Lower lobe of right lung (tissue), 2 donors: ENCODE data around the gene TBCA. TPM values are rescaled to one million over a fixed set of nuclear protein-coding genes. Genes with fewer than 3 reads are reported as not detected.
A peak's percentile ranks its signal among the peaks of the same experiment; 100 is the strongest.

Experiments used
- ATAC-seq, 2 donors: fragments of 200-7000 bp; cut with Tn5 transposase; one replicate each; pipeline ENCODE4 v1.9.1; 2020 to 2022; ENCODE audit warnings: mild to moderate bottlenecking in 2 of 2, moderate library complexity in 2 of 2
- DNase-seq: peaks from one replicate; pipeline ENCODE4 v3.0.0-alpha.2; 2020
- H3K27ac ChIP-seq: fragments of 200-600 bp; one replicate; pipeline ENCODE4 v1.8.0; 2022
- H3K27me3 ChIP-seq: fragments of 200-600 bp; one replicate; pipeline ENCODE4 v1.8.0; 2022; ENCODE audit warnings: low read depth
- H3K36me3 ChIP-seq: fragments of 200-600 bp; one replicate; pipeline ENCODE4 v1.8.0; 2022; ENCODE audit warnings: mild to moderate bottlenecking
- H3K4me1 ChIP-seq: fragments of 200-600 bp; one replicate; pipeline ENCODE4 v1.8.0; 2022
- H3K4me3 ChIP-seq: fragments of 200-600 bp; one replicate; pipeline ENCODE4 v1.8.0; 2022; ENCODE audit warnings: mild to moderate bottlenecking
- H3K9me3 ChIP-seq: fragments of 200-600 bp; one replicate; pipeline ENCODE4 v1.8.0; 2022
- CTCF ChIP-seq: fragments of 200-600 bp; IDR thresholded peaks from one replicate; pipeline ENCODE4 v1.8.0; 2022; ENCODE audit warnings: antibody characterized with exemption, mild to moderate bottlenecking
- intact Hi-C: fragments of 100-400 bp; cut with DNase I; formaldehyde crosslinking; loops from one replicate; pipeline ENCODE4 v1.11.0; 2022
- long read RNA-seq: library from polyadenylated mRNA; unstranded; transcript quantifications from one replicate; pipeline ENCODE4 v2.0.0, GENCODE V29; 2021
- total RNA-seq: library from RNA; stranded (reverse); fragmentation: NEBNext Ultra II Directional; extraction: Animal tissue kit (Norgen Biotek cat#: 25700); gene quantifications from one replicate; pipeline ENCODE4 v1.2.1, GENCODE V29; 2021
- donor health status: DM: no; HTN: yes; CAD: no; lungs with severe emphysema.

Gene TBCA, protein sequence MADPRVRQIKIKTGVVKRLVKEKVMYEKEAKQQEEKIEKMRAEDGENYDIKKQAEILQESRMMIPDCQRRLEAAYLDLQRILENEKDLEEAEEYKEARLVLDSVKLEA
- 117 TPM for total RNA-seq
- long read RNA-seq, transcript TBCA-202 (4 exons, 683 nt), result major isoform, 32 of 48 reads
- long read RNA-seq, partial matches to known transcripts, result 1 of 48 reads
- long read RNA-seq, other reads (novel, unspliced or antisense), result 12 of 48 reads

DNA sequence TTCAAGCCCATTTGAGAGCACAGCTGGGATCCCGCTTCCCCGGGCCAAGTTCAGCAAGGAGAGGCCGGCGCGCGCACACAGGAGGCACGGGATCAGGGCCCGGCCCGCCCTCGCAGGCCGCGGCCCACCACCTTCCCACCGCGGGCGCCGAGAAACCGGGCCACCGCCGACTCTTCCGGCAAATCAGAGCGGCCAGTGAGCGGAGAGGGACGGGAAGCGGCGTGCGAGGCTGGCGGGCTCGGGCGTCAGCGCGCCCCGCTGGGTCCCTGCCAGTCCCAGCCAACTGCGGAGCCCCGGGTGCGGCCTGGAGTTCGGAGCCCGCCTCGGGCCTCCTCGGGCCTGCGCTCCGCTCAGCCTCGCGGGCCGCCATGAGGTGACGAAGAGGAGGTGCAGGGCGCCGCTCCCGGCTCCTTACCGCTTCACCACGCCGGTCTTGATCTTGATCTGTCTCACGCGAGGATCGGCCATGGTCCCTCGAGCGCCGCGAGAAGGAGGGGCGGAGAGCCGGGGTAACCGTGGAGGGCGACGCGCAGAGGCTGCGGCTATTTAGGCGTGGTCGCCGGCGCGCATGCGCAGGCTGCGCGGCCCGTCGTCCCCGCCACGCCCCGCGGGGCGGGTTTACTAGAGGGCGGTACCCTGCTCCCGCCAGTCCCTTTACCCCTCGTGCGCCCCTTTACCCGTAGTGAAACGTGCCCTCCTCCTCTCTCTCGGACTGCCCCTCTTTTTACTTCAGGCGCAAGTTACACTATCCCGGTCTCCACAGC, at the start of gene TBCA:
TSS of gene TBCA (minus strand) at position 550 of the 764 bp plus-strand sequence. CDS start at position 468, 82 bp downstream.
- peak within 1 kb of the TSS; percentile 80 for H3K4me3 ChIP-seq
- intact Hi-C loops, result no loop called here
- no peaks in the 10 kb centered on the region for H3K36me3 ChIP-seq
- peak within 1 kb of the TSS; percentile 98 for H3K27ac ChIP-seq
- ATAC-seq (peak; percentile 98 to 99), DNase-seq (peak; percentile 92)
- no peaks in the 10 kb centered on the region for H3K27me3 ChIP-seq
- H3K9me3 ChIP-seq, result no peaks in the 10 kb centered on the region
- peak; percentile 44 for TF ChIP-seq CTCF
- H3K4me1 ChIP-seq, result peaks cover 31% of the 10 kb centered on the region

DNA sequence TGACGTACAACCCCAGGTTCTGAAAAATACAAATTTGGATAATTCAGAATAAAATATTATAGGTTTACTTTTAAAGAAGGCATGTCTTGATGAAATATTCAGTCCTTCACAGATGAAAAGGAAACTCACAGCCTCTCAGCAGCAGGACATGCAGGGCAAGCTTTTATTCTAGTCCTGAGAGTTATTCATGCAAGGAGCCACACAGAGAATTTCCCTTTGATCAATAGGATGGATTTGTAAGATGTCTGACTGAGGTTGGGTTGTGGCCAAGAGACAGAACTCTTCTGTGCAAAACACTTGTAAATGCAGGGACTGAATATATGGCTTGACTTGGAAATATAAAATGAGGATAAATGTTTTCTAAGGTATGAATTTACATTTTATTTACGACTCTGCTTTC, 48.8 kb upstream of the TBCA start:
- no peak for ATAC-seq
- H3K4me3 ChIP-seq, result no peak overlapping the region
- no peak for DNase-seq
- H3K27ac ChIP-seq, result no peak overlapping the region
- no peaks in the 10 kb centered on the region for H3K4me1 ChIP-seq
- intact Hi-C loops, result no loop called here
- no peaks in the 10 kb centered on the region for H3K36me3 ChIP-seq
- H3K9me3 ChIP-seq, result no peaks in the 10 kb centered on the region
- peaks cover 15% of the 10 kb centered on the region for H3K27me3 ChIP-seq
- no peak for TF ChIP-seq CTCF

GRCh38 chr5:77816686-77817085, 40.5 kb upstream of the TBCA start:
- no peaks in the 10 kb centered on the region for H3K36me3 ChIP-seq
- no peaks in the 10 kb centered on the region for H3K9me3 ChIP-seq
- H3K27ac ChIP-seq, result no peak overlapping the region
- ATAC-seq, result no peak
- H3K27me3 ChIP-seq, result no peaks in the 10 kb centered on the region
- no peak for TF ChIP-seq CTCF
- intact Hi-C loops, result no loop called here
- DNase-seq, result no peak
- no peak overlapping the region for H3K4me3 ChIP-seq
- H3K4me1 ChIP-seq, result no peaks in the 10 kb centered on the region

DNA sequence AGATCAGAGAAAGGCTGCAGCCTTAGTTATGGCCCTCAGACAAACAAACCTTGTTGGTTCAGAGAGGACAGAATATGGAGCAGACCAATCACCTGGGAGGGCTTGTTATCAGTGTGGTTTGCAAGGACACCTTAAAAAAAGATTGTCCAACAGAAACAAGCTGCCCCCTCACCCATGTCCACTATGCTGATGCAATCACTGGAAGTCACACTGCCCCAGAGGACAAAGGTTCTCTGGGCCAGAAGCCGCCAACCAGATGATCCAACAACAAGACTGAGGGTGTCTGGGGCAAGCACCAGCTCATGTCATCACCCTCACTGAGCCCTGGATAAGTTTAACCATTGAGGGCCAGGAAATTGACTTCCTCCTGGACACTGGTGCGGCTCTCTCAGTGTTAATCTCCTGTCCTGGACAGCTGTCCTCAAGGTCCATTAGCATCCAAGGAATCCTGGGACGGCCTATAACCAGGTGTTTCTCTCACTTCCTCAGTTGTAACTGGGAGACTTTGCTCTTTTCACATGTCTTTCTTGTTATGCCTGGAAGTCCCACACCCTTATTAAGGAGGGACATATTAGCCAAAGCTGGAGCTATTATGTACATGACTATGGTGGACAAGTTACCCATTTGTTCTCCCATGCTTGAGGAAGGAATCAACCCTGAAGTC, 36.9 kb upstream of the TBCA start:
- H3K36me3 ChIP-seq, result no peaks in the 10 kb centered on the region
- no peaks in the 10 kb centered on the region for H3K9me3 ChIP-seq
- ATAC-seq (no peak), DNase-seq (no peak)
- H3K4me3 ChIP-seq, result no peak overlapping the region
- intact Hi-C loops, result no loop called here
- H3K27ac ChIP-seq, result no peak overlapping the region
- no peak for TF ChIP-seq CTCF
- no peaks in the 10 kb centered on the region for H3K4me1 ChIP-seq
- H3K27me3 ChIP-seq, result no peaks in the 10 kb centered on the region

- TF ChIP-seq CTCF, result no peak
- no peak for ATAC-seq
Observed at GRCh38 chr5:77806213-77806843, 30.2 kb upstream of the TBCA start.

More at GRCh38 chr5:77806213-77806843, 30.2 kb upstream of the TBCA start:
- no peak overlapping the region for H3K4me3 ChIP-seq
- intact Hi-C loops, result no loop called here
- no peak overlapping the region for H3K27ac ChIP-seq
- H3K9me3 ChIP-seq, result peaks cover 15% of the 10 kb centered on the region
- H3K36me3 ChIP-seq, result no peaks in the 10 kb centered on the region
- no peak for DNase-seq
- no peaks in the 10 kb centered on the region for H3K4me1 ChIP-seq
- no peaks in the 10 kb centered on the region for H3K27me3 ChIP-seq
